Kidney (tissue), 14 donors: ENCODE data around the gene SLC49A3. TPM values are rescaled to one million over a fixed set of nuclear protein-coding genes. Genes with fewer than 3 reads are reported as not detected.

Experiments used
- DNase-seq, 5 donors: peaks; one replicate each; pipeline ENCODE4 v3.0.0-alpha.2; 2013 to 2020
- FAIRE-seq: peaks from 2 replicates; lab custom pipeline; 2012; peaks lifted over from hg19 to GRCh38; lab: Jason Lieb, UNC
- H3K27ac ChIP-seq, 2 donors: one replicate each; pipeline ENCODE4 v1.7.0; 2013; ENCODE audit warnings: low read depth in 2 of 2, low read length in 2 of 2, inconsistent platforms in 1 of 2
- H3K27me3 ChIP-seq: one replicate; pipeline ENCODE4 v1.7.1; 2013; ENCODE audit warnings: low read length, inconsistent platforms; ENCODE audit not compliant: control insufficient read depth, insufficient read depth
- H3K36me3 ChIP-seq, 3 donors: one replicate each; pipeline versions ENCODE4 v1.7.0 to v1.7.1; 2013; ENCODE audit warnings: low read length in 3 of 3, control low read depth in 1 of 3, inconsistent platforms in 1 of 3; ENCODE audit not compliant: insufficient read depth in 3 of 3, control insufficient read depth in 2 of 3
- H3K4me1 ChIP-seq, 3 donors: one replicate each; pipeline versions ENCODE4 v1.7.0 to v1.7.1; 2013; ENCODE audit warnings: low read length in 3 of 3, inconsistent platforms in 1 of 3, low read depth in 1 of 3; ENCODE audit not compliant: control insufficient read depth in 2 of 3, insufficient read depth in 2 of 3
- H3K4me3 ChIP-seq, 3 donors: one replicate each; pipeline versions ENCODE4 v1.7.0 to v1.8.1; 2013; ENCODE audit warnings: low read length in 3 of 3, control low read depth in 1 of 3, inconsistent platforms in 1 of 3
- H3K9ac ChIP-seq, 3 donors: one replicate each; pipeline versions ENCODE4 v1.7.0 to v1.7.1; 2013; ENCODE audit warnings: low read length in 3 of 3, control low read depth in 1 of 3, inconsistent platforms in 1 of 3
- H3K9me3 ChIP-seq, 3 donors: one replicate each; pipeline versions ENCODE4 v1.7.0 to v1.7.1; 2013; ENCODE audit warnings: low read length in 3 of 3, control low read depth in 1 of 3, inconsistent platforms in 1 of 3; ENCODE audit not compliant: control insufficient read depth in 2 of 3, insufficient read depth in 1 of 3
- intact Hi-C: fragments of 100-400 bp; cut with DNase I; formaldehyde crosslinking; loops from one replicate; pipeline ENCODE4 v1.11.1; 2022
- polyA plus RNA-seq: library from polyadenylated mRNA; stranded (reverse); fragments of 350-450 nt; fragmentation: Illumina TruSeq; extraction: RNeasy Lipid Tissue Mini Kit (QIAGEN cat#74804); gene quantifications from one replicate; pipeline ENCODE4 v1.2.3, GENCODE V29; 2014; ENCODE audit warnings: low read depth, low replicate concordance; ENCODE audit not compliant: insufficient read depth
- total RNA-seq: library from RNA; stranded (reverse); fragmentation: NEBNext Ultra II Directional; extraction: Animal tissue kit (Norgen Biotek cat#: 25700); gene quantifications from one replicate; pipeline ENCODE4 v1.2.1, GENCODE V29; 2021
- TF ChIP-seq, protein P1 (sequence below): IDR thresholded peaks from 3 replicates; pipeline ENCODE4 v1.5.1; 2012; ENCODE audit warnings: mild to moderate bottlenecking, moderate library complexity, borderline replicate concordance; ENCODE audit not compliant: insufficient read depth; ENCODE audit errors: extremely low read depth
- donor health status: control.
- donor health status: control.
- donor health status: control.
- donor health status: control.
- donor health status: control.
- donor health status: DM: yes; HTN: yes; CAD: no.
- donor health status: Normal renal cell carcinoma (clear cell type).

The SLC49A3 gene
- total and polyA plus RNA-seq, 2 donors from 2014 or later: 12.6 to 18.2 TPM

DNA sequence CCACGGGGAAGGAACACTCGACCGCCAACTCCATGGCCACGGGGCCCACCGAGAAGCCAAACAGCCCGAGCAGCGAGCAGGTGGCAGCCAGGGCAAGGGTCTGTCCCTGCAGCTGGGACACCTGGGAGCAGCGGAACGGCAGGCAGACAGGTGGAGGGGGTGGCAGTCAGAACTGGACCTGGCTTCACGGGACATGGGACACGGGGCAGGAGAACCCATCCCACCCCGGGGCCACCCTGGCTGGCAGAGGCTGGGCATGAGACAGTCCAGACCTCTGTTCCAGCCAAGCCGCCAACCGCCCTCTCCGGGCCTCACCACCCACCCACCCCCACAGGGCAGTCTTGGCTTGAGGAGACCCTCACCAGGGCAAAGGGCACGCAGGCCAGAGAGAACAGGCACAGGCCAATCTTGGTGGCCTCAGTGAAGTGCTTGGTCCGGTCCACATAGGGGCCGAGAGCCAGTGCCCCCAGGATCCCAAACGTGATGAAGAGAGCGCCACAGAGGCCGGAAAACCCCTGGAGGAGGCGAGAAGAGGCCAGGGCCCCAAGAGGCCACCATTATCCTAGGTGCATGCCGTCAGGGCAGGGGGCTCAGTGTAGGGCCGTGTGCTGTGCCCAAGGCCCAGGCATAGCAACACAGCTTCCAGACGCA is 5.6 kb downstream of the SLC49A3 start:
- Histone ChIP-seq H3K4me3 (no peak overlapping the region), H3K36me3 (no peaks in the 10 kb centered on the region), H3K27ac (no peak overlapping the region), H3K27me3 (no peaks in the 10 kb centered on the region), H3K4me1 (peaks cover 0 to 22% (median 0%) of the 10 kb centered on the region in 3 donors), H3K9me3 (no peaks in the 10 kb centered on the region), H3K9ac (no peak overlapping the region)
- intact Hi-C loops: no loop called here
- DNase-seq (peak in 1 of 5 donors; percentile 82), FAIRE-seq (no peak)
- TF ChIP-seq, protein P1, sequence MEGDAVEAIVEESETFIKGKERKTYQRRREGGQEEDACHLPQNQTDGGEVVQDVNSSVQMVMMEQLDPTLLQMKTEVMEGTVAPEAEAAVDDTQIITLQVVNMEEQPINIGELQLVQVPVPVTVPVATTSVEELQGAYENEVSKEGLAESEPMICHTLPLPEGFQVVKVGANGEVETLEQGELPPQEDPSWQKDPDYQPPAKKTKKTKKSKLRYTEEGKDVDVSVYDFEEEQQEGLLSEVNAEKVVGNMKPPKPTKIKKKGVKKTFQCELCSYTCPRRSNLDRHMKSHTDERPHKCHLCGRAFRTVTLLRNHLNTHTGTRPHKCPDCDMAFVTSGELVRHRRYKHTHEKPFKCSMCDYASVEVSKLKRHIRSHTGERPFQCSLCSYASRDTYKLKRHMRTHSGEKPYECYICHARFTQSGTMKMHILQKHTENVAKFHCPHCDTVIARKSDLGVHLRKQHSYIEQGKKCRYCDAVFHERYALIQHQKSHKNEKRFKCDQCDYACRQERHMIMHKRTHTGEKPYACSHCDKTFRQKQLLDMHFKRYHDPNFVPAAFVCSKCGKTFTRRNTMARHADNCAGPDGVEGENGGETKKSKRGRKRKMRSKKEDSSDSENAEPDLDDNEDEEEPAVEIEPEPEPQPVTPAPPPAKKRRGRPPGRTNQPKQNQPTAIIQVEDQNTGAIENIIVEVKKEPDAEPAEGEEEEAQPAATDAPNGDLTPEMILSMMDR: no peak

DNA sequence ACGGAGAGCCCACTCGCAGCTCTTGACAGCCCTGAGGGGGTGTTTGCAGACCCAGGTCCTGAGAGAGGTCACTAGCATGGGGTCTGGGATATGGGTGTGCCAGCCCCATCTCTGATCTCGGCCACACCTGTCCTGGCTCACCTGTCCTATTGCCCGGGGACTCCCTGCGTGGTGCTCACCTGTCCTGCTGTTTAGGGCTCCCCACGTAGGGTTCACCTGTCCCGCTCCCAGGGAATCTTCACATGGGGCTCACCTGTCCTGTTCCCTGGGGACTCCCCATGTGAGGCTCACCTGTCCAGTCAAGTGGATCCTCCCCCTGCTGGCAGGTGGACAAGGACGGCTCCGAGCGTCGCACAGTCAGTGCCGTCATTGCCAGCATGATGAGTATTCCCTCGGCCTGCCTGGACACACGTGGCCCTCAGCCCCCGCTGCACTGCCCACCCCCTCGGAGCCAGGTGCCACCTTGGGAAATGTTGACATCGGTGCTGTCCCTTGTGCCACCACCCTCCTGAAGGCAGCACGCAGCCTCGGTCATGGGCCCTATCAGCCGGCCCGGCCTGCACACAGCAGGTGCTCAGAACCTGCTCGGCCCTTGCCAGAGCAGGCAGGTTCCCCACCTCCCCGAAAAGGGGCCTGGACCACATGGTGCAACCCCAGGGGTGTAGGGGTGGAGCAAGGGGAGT is 6.3 kb downstream of the SLC49A3 start:
- H3K4me3 ChIP-seq: no peak overlapping the region
- no peaks in the 10 kb centered on the region for H3K27me3 ChIP-seq
- FAIRE-seq: no peak
- intact Hi-C loops: no loop called here
- H3K4me1 ChIP-seq: peaks cover 0 to 15% (median 0%) of the 10 kb centered on the region in 3 donors
- no peaks in the 10 kb centered on the region for H3K36me3 ChIP-seq
- no peak overlapping the region for H3K9ac ChIP-seq
- TF ChIP-seq, protein P1: no peak
- DNase-seq: peak in 2 of 5 donors; percentile 72 to 73
- no peak overlapping the region for H3K27ac ChIP-seq
- H3K9me3 ChIP-seq: no peaks in the 10 kb centered on the region

DNA sequence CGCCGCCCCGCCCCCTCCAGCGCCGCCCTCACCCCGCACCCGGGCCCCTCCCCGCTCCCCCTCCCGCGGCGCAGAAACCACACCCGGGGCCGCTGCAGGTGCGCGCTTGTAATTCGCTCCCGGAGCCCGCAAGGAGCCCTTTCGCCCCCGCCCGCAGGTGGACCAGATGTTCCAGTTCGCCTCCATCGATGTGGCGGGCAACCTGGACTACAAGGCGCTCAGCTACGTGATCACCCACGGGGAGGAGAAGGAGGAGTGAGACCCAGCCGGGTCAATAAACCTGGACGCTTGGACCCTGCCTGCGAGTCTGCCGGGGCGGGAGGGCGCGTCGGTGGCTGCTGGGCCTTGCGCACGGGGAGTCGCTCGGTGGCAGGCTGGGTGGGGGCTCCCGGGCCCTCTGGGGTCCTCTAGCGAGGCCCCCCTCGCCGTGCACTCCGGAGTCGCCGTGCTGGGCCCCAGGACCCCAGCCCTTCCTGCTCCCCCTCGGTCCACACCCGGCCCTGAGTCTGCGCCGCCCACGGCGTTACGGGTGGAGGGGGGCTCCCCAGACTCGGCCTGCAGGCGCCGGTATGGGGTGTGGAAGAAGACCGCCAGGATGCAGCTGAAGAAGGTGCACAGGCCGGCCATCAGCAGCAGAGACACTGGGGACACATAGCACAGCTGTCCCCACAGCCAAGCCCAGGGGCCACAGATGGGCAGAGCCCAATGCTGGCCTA is 7.1 kb downstream of the SLC49A3 start:
- Histone ChIP-seq H3K27ac (no peak overlapping the region), H3K4me1 (peaks cover 0 to 9% (median 0%) of the 10 kb centered on the region in 3 donors), H3K4me3 (no peak overlapping the region), H3K9ac (no peak overlapping the region), H3K36me3 (no peaks in the 10 kb centered on the region), H3K9me3 (no peaks in the 10 kb centered on the region), H3K27me3 (no peaks in the 10 kb centered on the region)
- TF ChIP-seq, protein P1: no peak
- FAIRE-seq: no peak
- intact Hi-C loops: no loop called here
- DNase-seq: peak in 3 of 5 donors; percentile 42 to 87 (median 87)
